Testis (tissue), 3 donors: ENCODE measurements around the gene PIGB. TPM values are rescaled to one million over a fixed set of nuclear protein-coding genes. Genes with fewer than 3 reads are reported as not detected.

Experiments used
- DNase-seq: peaks from one replicate; pipeline ENCODE4 v3.0.0-alpha.2; 2019
- H3K27ac ChIP-seq, 2 donors: fragments of 200-600 bp; sonication (generic); one replicate each; pipeline ENCODE4 v1.5.1; 2019
- H3K27me3 ChIP-seq: fragments of 200-600 bp; sonication (generic); one replicate; pipeline ENCODE4 v1.5.1; 2019
- H3K36me3 ChIP-seq: fragments of 200-600 bp; sonication (generic); one replicate; pipeline ENCODE4 v1.5.1; 2017; ENCODE audit warnings: low read depth; ENCODE audit errors: missing control alignments
- H3K4me1 ChIP-seq: fragments of 200-600 bp; sonication (generic); one replicate; pipeline ENCODE4 v1.5.1; 2019
- H3K4me3 ChIP-seq, 2 donors: fragments of 200-600 bp; sonication (generic); one replicate each; pipeline ENCODE4 v1.5.1; 2017 to 2019
- H3K9me3 ChIP-seq: fragments of 200-600 bp; sonication (generic); one replicate; pipeline ENCODE4 v1.5.1; 2017
- CTCF ChIP-seq, 3 experiments: fragments of 450-650 bp in 2 of 3; fragments of 200-600 bp in 1 of 3; sonication (generic) in 1 of 3; IDR thresholded peaks; one replicate each; pipeline ENCODE4 v1.5.1; 2016 to 2019; ENCODE audit warnings: antibody characterized with exemption in 3 of 3, mild to moderate bottlenecking in 2 of 3, moderate library complexity in 1 of 3
- POLR2A ChIP-seq: fragments of 450-650 bp; IDR thresholded peaks from one replicate; pipeline ENCODE4 v1.6.1; 2017; ENCODE audit warnings: antibody characterized with exemption, mild to moderate bottlenecking, moderate library complexity
- WGBS, 2 donors: methylation state at CpG; one replicate each; pipeline ENCODE4 v1.1.5; 2018; 5-methylcytosine and 5-hydroxymethylcytosine counted together
- intact Hi-C: fragments of 100-400 bp; cut with DNase I; formaldehyde crosslinking; loops from one replicate; pipeline ENCODE4 v1.15.1; 2023; ENCODE audit warnings: low total_unique reads
- polyA plus RNA-seq: library from polyadenylated mRNA; stranded (reverse); fragments of 350-450 nt; fragmentation: Illumina TruSeq; extraction: RNeasy Lipid Tissue Mini Kit (QIAGEN cat#74804); gene quantifications from one replicate; pipeline ENCODE4 v1.2.3, GENCODE V29; 2014; ENCODE audit warnings: low read depth, low replicate concordance; ENCODE audit not compliant: insufficient read depth
- total RNA-seq, 2 donors: library from RNA; depleted of rRNA; stranded (reverse); fragments of >200 nt; gene quantifications; one replicate each; pipeline ENCODE4 v1.2.3, GENCODE V29; 2016

Gene PIGB
- total and polyA plus RNA-seq, 3 donors from 2014 or later: 12.8 to 14.3 (median 13.7) TPM

GRCh38 chr15:55334371-55334770 lies 15.3 kb downstream of the PIGB start:
- no peak for TF ChIP-seq CTCF (IDR thresholded peaks at IDR 0.05)
- Histone ChIP-seq H3K4me3 (no peak overlapping the region), H3K4me1 (no peaks in the 10 kb centered on the region), H3K27me3 (no peaks in the 10 kb centered on the region), H3K36me3 (no peaks in the 10 kb centered on the region), H3K27ac (no peak overlapping the region), H3K9me3 (no peaks in the 10 kb centered on the region)
- DNase-seq: no peak
- WGBS, 2 donors: 91 to 96% methylated on average over 5 of the region's 5 CpGs
- intact Hi-C loops: no loop called here

- TF ChIP-seq POLR2A (no peak), CTCF (IDR thresholded peaks at IDR 0.05) (no peak)
- WGBS, 2 donors: 78 to 90% methylated on average over 1 of the region's 1 CpG
- H3K27ac ChIP-seq: no peak overlapping the region
- no peak overlapping the region for H3K4me3 ChIP-seq
- H3K27me3 ChIP-seq: no peaks in the 10 kb centered on the region
- no peaks in the 10 kb centered on the region for H3K9me3 ChIP-seq
- no peaks in the 10 kb centered on the region for H3K36me3 ChIP-seq
- H3K4me1 ChIP-seq: no peaks in the 10 kb centered on the region
- DNase-seq: no peak
- intact Hi-C loops: no loop called here
Measured at GRCh38 chr15:55334997-55335396, 16.0 kb downstream of the PIGB start.

GRCh38 chr15:55337160-55337559 lies 18.1 kb downstream of the PIGB start:
- intact Hi-C loops: no loop called here

GRCh38 chr15:55343168-55343567 lies 24.1 kb downstream of the PIGB start:
- DNase-seq: no peak
- Histone ChIP-seq H3K4me3 (no peak overlapping the region), H3K27ac (no peak overlapping the region), H3K36me3 (no peaks in the 10 kb centered on the region), H3K9me3 (no peaks in the 10 kb centered on the region), H3K27me3 (no peaks in the 10 kb centered on the region), H3K4me1 (no peaks in the 10 kb centered on the region)
- no peak for TF ChIP-seq POLR2A
- TF ChIP-seq CTCF (IDR thresholded peaks at IDR 0.05): no peak
- WGBS, 2 donors: 73 to 78% methylated on average over 2 of the region's 2 CpGs
- intact Hi-C loops: no loop called here

More at GRCh38 chr15:55337160-55337559, 18.1 kb downstream of the PIGB start:
- H3K9me3 ChIP-seq: no peaks in the 10 kb centered on the region
- no peaks in the 10 kb centered on the region for H3K36me3 ChIP-seq
- H3K4me3 ChIP-seq: no peak overlapping the region
- no peaks in the 10 kb centered on the region for H3K27me3 ChIP-seq
- WGBS, 2 donors: 100% methylated on average over 1 of the region's 1 CpG
- no peaks in the 10 kb centered on the region for H3K4me1 ChIP-seq
- TF ChIP-seq POLR2A: no peak
- no peak for TF ChIP-seq CTCF (IDR thresholded peaks at IDR 0.05)
- no peak for DNase-seq
- H3K27ac ChIP-seq: no peak overlapping the region

- Histone ChIP-seq H3K9me3 (no peaks in the 10 kb centered on the region), H3K4me1 (no peaks in the 10 kb centered on the region), H3K27ac (no peak overlapping the region), H3K27me3 (no peaks in the 10 kb centered on the region), H3K36me3 (no peaks in the 10 kb centered on the region), H3K4me3 (no peak overlapping the region)
- intact Hi-C loops: no loop called here
- TF ChIP-seq POLR2A (no peak), CTCF (IDR thresholded peaks at IDR 0.05) (no peak)
- DNase-seq: no peak
- 85 to 95% methylated on average over 2 of the region's 2 CpGs for whole genome bisulfite sequencing, 2 donors
Measured at GRCh38 chr15:55344206-55344605, 25.2 kb downstream of the PIGB start.
